Measurements from ENCODE around the gene BPIFB3. TPM values are rescaled to one million over a fixed set of nuclear protein-coding genes. Genes with fewer than 3 reads are reported as not detected.

The BPIFB3 gene
- total RNA-seq, 2 experiments from 2014 or later = not detected

DNA sequence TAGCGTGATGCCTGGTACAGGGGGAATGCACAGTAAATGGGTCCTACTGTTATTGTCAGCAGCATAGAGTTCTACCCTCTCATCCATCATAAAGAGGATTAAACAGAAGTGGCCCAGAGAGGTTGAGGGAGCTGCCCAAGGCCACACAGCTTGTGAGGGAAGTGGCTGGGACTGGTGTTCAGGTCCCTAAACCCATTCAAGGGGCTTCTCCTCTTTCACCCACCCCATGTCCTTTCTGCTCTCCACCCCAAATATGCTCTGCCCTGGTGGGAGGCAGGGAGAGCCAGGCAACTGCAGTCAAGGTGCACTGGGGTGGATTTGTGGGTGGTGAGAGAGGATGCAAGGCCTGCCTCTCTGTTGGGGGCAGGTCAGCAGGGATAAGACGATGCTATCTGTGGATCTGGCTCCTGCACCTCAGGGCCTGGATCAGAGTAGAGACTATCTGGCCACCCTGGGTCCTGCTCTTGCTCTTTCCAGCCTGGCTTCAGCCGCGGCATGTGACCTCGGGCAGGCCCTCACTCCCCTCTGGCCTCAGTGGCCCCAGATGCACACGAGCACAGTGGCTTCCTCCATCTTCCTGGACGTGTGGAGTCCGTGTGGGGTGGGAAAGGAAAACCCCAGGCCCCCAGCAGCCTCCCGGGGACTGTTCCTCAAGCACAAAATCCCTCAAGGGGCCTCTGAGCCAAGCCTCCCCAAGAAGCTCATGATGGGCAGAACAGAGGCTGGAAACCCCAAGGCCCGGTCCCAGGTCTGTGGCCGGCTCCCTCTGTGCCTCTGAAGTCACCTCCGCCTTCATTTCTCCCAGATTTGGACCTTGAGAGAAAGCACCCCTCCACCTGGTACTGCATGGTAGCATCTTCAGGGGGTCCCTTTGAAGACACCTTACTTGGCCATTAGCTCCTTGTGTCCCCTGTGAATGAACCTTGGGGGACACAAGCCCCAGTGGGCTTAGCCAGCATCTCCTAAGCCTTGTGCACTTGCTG, 25.6 kb upstream of the BPIFB3 start:
- no peak for DNase-seq
- ATAC-seq = no peak
- TF ChIP-seq, protein P1, sequence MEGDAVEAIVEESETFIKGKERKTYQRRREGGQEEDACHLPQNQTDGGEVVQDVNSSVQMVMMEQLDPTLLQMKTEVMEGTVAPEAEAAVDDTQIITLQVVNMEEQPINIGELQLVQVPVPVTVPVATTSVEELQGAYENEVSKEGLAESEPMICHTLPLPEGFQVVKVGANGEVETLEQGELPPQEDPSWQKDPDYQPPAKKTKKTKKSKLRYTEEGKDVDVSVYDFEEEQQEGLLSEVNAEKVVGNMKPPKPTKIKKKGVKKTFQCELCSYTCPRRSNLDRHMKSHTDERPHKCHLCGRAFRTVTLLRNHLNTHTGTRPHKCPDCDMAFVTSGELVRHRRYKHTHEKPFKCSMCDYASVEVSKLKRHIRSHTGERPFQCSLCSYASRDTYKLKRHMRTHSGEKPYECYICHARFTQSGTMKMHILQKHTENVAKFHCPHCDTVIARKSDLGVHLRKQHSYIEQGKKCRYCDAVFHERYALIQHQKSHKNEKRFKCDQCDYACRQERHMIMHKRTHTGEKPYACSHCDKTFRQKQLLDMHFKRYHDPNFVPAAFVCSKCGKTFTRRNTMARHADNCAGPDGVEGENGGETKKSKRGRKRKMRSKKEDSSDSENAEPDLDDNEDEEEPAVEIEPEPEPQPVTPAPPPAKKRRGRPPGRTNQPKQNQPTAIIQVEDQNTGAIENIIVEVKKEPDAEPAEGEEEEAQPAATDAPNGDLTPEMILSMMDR (IDR thresholded peaks at IDR 0.05) = no peak
- Mint-ChIP-seq H3K4me1 (ENCODE audit: low read depth) (no peaks in the 10 kb centered on the region), H3K27me3 (no peaks in the 10 kb centered on the region), H3K36me3 (ENCODE audit: low read depth) (no peaks in the 10 kb centered on the region), H3K27ac (no peak overlapping the region), H3K4me3 (no peak overlapping the region), H3K9me3 (peaks cover under 1% of the 10 kb centered on the region)
- ChIA-PET CTCF (no interaction called here), POLR2A (no interaction called here)
- intact Hi-C loops (cut with micrococcal nuclease) = no loop called here

GRCh38 chr20:33028875-33029274, 24.8 kb upstream of the BPIFB3 start:
- CTCF ChIA-PET = interaction anchor here (1.7 kb wide), 1 partner anchor 24 kb away, joined by 4 read pairs; the partner anchor contains the start of gene SUN5
- DNase-seq (no peak), ATAC-seq (no peak)
- TF ChIP-seq, protein P1 (IDR thresholded peaks at IDR 0.05) = no peak
- POLR2A ChIA-PET = no interaction called here
- no peaks in the 10 kb centered on the region for H3K4me1 Mint-ChIP-seq (ENCODE audit: low read depth)
- H3K27ac Mint-ChIP-seq = no peak overlapping the region
- intact Hi-C loops (cut with micrococcal nuclease) = no loop called here
- H3K4me3 Mint-ChIP-seq = no peak overlapping the region
- peaks cover 5% of the 10 kb centered on the region for H3K9me3 Mint-ChIP-seq
- H3K36me3 Mint-ChIP-seq (ENCODE audit: low read depth) = no peaks in the 10 kb centered on the region
- no peaks in the 10 kb centered on the region for H3K27me3 Mint-ChIP-seq

DNA sequence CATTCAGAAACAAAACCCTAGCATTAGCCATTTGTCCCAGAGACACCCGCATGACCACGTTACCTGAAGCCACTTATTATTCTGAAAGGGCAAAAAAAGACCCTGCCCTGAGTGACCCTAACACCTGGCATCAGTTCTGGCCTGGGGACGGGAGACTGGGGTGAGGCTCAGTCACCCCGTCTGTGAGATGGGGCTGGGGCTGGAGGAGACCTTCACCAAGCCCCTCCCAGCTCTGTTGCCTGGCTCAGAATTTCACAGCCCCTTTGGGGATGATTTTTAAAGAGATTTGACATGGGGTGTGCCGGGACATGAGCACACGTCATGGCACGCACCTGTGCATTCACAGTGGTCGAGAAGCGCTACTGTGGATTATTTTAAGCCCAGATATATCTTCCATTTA, 23.6 kb upstream of the BPIFB3 start:
- Mint-ChIP-seq H3K36me3 (ENCODE audit: low read depth) (no peaks in the 10 kb centered on the region), H3K27ac (no peak overlapping the region), H3K27me3 (no peaks in the 10 kb centered on the region), H3K4me3 (no peak overlapping the region), H3K4me1 (ENCODE audit: low read depth) (no peaks in the 10 kb centered on the region), H3K9me3 (peaks cover 5% of the 10 kb centered on the region)
- ATAC-seq (no peak), DNase-seq (no peak)
- TF ChIP-seq, protein P1 (IDR thresholded peaks at IDR 0.05) = no peak
- ChIA-PET CTCF (interaction anchor here (1.7 kb wide), 1 partner anchor 25 kb away, joined by 4 read pairs; the partner anchor contains the start of gene SUN5), POLR2A (no interaction called here)
- intact Hi-C loops (cut with micrococcal nuclease) = no loop called here

GRCh38 chr20:33030569-33030968, 23.1 kb upstream of the BPIFB3 start:
- intact Hi-C loops (cut with micrococcal nuclease) = no loop called here
- no peaks in the 10 kb centered on the region for H3K36me3 Mint-ChIP-seq (ENCODE audit: low read depth)
- no peaks in the 10 kb centered on the region for H3K4me1 Mint-ChIP-seq (ENCODE audit: low read depth)
- no peaks in the 10 kb centered on the region for H3K27me3 Mint-ChIP-seq
- DNase-seq (no peak), ATAC-seq (no peak)
- CTCF ChIA-PET = interaction anchor here (1.7 kb wide), 1 partner anchor 26 kb away, joined by 4 read pairs; the partner anchor contains the start of gene SUN5
- TF ChIP-seq, protein P1 (IDR thresholded peaks at IDR 0.05) = no peak
- POLR2A ChIA-PET = no interaction called here
- no peak overlapping the region for H3K4me3 Mint-ChIP-seq
- H3K9me3 Mint-ChIP-seq = peaks cover 5% of the 10 kb centered on the region
- no peak overlapping the region for H3K27ac Mint-ChIP-seq

- POLR2A ChIA-PET = no interaction called here
- no peaks in the 10 kb centered on the region for H3K4me1 Mint-ChIP-seq (ENCODE audit: low read depth)
Measured at GRCh38 chr20:33031531-33031930, 22.2 kb upstream of the BPIFB3 start, which contains the start of gene BPIFB6. Gene BPIFB6, plus strand, starts transcription at chr20:33031648. Its CDS starts 0 bp downstream, at chr20:33031648.

More at GRCh38 chr20:33031531-33031930, 22.2 kb upstream of the BPIFB3 start, which contains the start of gene BPIFB6:
- DNase-seq (no peak), ATAC-seq (no peak)
- Mint-ChIP-seq H3K36me3 (ENCODE audit: low read depth) (no peaks in the 10 kb centered on the region), H3K9me3 (peaks cover 5% of the 10 kb centered on the region), H3K4me3 (no peak within 1 kb of the TSS), H3K27ac (no peak within 1 kb of the TSS), H3K27me3 (no peaks in the 10 kb centered on the region)
- TF ChIP-seq, protein P1 (IDR thresholded peaks at IDR 0.05) = no peak
- CTCF ChIA-PET = no interaction called here
- intact Hi-C loops (cut with micrococcal nuclease) = no loop called here
